ENCODE measurements around the gene GRM1. TPM values are rescaled to one million over a fixed set of nuclear protein-coding genes. Genes with fewer than 3 reads are reported as not detected.
A peak's percentile ranks its signal among the peaks of the same experiment; 100 is the strongest.
"Not testable (repeated sequence)": the region's sequence is repeated elsewhere in the genome, so short reads cannot be mapped to it uniquely, and the experiment has no call there.

Gene GRM1
- total RNA-seq, 6 donors from 2014 or later: 0.10 TPM; not detected in 5

DNA sequence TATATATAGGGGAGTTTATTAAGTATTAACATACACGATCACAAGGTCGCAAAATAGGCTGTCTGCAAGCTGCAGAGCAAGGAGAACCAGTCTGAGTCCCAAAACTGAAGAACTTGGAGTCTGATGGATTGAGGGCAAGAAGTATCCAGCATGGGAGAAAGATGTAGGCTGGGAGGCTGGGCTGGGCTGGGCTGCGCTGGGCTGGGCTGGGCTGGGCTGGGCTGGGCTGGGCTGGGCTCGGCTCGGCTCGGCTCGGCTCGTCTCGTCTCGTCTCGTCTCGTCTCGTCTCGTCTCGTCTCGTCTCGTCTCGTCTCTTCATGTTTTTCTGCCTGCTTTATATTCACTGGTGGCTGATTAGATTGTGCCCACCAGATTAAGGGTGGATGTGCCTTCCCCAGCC is 238.6 kb downstream of the GRM1 start:
- ATAC-seq (ENCODE audit: low FRiP score in 2 of 2) (no peak), DNase-seq (peak in 1 of 2 donors; percentile 8)
- no peak overlapping the region for H3K4me3 ChIP-seq
- no peaks in the 10 kb centered on the region for H3K4me1 ChIP-seq
- 84 to 86% methylated on average over 18 of the region's 18 CpGs for WGBS, 2 donors
- H3K36me3 ChIP-seq: no peaks in the 10 kb centered on the region
- TF ChIP-seq POLR2AphosphoS5 (IDR thresholded peaks at IDR 0.05): no peak
- no peak for TF ChIP-seq POLR2A (IDR thresholded peaks at IDR 0.05)
- TF ChIP-seq, protein P1, sequence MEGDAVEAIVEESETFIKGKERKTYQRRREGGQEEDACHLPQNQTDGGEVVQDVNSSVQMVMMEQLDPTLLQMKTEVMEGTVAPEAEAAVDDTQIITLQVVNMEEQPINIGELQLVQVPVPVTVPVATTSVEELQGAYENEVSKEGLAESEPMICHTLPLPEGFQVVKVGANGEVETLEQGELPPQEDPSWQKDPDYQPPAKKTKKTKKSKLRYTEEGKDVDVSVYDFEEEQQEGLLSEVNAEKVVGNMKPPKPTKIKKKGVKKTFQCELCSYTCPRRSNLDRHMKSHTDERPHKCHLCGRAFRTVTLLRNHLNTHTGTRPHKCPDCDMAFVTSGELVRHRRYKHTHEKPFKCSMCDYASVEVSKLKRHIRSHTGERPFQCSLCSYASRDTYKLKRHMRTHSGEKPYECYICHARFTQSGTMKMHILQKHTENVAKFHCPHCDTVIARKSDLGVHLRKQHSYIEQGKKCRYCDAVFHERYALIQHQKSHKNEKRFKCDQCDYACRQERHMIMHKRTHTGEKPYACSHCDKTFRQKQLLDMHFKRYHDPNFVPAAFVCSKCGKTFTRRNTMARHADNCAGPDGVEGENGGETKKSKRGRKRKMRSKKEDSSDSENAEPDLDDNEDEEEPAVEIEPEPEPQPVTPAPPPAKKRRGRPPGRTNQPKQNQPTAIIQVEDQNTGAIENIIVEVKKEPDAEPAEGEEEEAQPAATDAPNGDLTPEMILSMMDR (IDR thresholded peaks at IDR 0.05): no peak
- H3K27ac ChIP-seq: no peak overlapping the region
- no peaks in the 10 kb centered on the region for H3K27me3 ChIP-seq
- no peaks in the 10 kb centered on the region for H3K9me3 ChIP-seq

DNA sequence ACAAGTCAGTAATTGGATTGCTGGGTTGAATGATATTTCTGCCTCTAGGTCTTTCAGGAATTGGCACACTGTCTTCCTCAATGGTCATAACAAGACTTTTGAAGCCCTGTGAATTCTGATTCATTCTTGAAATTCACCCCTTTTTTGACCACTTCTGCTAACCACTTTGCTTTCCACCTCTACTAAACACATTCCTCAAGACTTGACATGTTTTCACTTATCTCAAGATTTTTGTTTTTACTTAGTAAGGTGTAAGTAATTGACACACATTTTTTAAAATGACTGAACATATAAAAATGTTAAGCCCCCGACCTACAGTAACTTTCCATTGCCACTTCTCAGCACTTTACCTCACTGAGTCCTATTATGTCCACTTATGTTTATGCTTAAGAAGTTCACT is 239.1 kb downstream of the GRM1 start:
- H3K27me3 ChIP-seq: no peaks in the 10 kb centered on the region
- H3K4me1 ChIP-seq: no peaks in the 10 kb centered on the region
- no peaks in the 10 kb centered on the region for H3K36me3 ChIP-seq
- ATAC-seq (ENCODE audit: low FRiP score in 2 of 2): no peak
- no peaks in the 10 kb centered on the region for H3K9me3 ChIP-seq
- DNase-seq: no peak
- no peak overlapping the region for H3K4me3 ChIP-seq
- TF ChIP-seq EP300 (IDR thresholded peaks at IDR 0.05) (no peak), POLR2AphosphoS5 (IDR thresholded peaks at IDR 0.05) (no peak), POLR2A (IDR thresholded peaks at IDR 0.05) (no peak)
- TF ChIP-seq, protein P1 (IDR thresholded peaks at IDR 0.05): no peak
- 48 to 55% methylated on average over 1 of the region's 1 CpG for WGBS, 2 donors
- no peak overlapping the region for H3K27ac ChIP-seq

DNA sequence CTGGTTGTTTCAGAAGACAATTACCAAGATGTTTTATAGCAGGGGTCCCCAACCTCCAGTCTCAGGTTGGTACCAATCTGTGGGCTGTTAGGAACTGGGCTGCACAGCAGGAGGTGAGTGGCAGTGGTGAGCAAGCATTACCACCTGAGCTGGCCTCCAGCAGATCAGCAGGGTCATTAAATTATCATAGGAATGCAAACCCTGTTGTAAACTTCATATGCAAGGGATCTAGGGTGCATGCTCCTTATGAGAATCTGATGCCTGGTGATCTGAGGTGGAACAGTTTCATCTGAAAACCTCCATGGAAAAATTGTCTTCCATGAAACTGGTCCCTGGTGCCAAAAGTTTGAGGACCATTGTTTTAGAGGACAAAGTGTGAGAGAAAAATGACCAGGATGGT is 240.6 kb downstream of the GRM1 start:
- TF ChIP-seq EP300 (IDR thresholded peaks at IDR 0.05) (no peak), POLR2A (IDR thresholded peaks at IDR 0.05) (no peak), POLR2AphosphoS5 (IDR thresholded peaks at IDR 0.05) (no peak)
- TF ChIP-seq, protein P1 (IDR thresholded peaks at IDR 0.05): no peak
- no peak for DNase-seq
- Histone ChIP-seq H3K27me3 (no peaks in the 10 kb centered on the region), H3K27ac (no peak overlapping the region), H3K36me3 (no peaks in the 10 kb centered on the region), H3K4me1 (no peaks in the 10 kb centered on the region), H3K4me3 (no peak overlapping the region), H3K9me3 (no peaks in the 10 kb centered on the region)
- no peak for ATAC-seq (ENCODE audit: low FRiP score in 2 of 2)

DNA sequence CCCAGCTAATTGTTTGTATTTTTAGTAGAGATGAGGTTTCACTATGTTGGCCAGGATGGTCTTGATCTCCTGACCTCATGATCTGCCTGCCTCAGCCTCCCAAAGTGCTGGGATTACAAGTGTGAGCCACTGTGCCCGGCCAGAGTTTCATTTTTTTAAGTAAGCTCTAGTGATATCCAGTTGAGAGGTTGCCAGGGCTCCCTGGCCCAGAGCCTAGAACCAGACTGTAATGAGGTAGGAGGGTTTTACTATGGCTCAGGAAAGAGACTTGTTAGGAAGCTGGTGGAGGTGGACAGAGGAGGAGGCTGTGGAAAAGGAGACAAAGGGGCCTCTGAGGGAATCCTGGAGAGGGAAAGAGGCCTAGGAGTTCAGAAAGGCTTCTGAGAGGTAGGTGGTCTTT is 242.3 kb downstream of the GRM1 start:
- 29 to 38% methylated on average over 1 of the region's 1 CpG for WGBS, 2 donors
- not testable (repeated sequence) for H3K27ac ChIP-seq, H3K9me3 ChIP-seq, H3K36me3 ChIP-seq, H3K27me3 ChIP-seq, H3K4me3 ChIP-seq, H3K4me1 ChIP-seq
- peak in 1 of 2 donors; percentile 29 for DNase-seq
- ATAC-seq (ENCODE audit: low FRiP score in 2 of 2): peak in 1 of 2 donors; percentile 61

DNA sequence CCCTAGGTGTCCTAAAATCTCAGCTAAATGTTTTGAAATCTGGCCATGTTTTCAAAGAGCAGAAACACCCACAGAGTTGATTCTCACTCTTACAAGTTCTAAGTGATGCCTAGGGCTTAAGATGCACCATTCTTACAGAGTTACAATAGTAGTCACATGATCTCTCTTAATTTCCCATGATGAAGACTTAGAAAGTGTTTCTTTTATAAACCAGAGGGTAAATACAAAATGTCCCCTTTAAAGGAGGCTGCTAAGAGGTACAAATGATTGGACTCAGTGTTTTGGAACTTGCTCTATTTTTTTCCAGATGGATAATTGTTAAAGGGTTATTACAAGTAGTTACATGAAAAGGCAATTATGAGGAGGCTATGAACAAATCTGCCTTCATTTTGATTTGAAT is 244.6 kb downstream of the GRM1 start:
- Histone ChIP-seq H3K4me3 (no peak overlapping the region), H3K4me1 (no peaks in the 10 kb centered on the region), H3K27ac (no peak overlapping the region), H3K27me3 (no peaks in the 10 kb centered on the region), H3K9me3 (no peaks in the 10 kb centered on the region), H3K36me3 (no peaks in the 10 kb centered on the region)
- TF ChIP-seq POLR2A (IDR thresholded peaks at IDR 0.05) (no peak), EP300 (IDR thresholded peaks at IDR 0.05) (no peak), POLR2AphosphoS5 (IDR thresholded peaks at IDR 0.05) (no peak)
- TF ChIP-seq, protein P1 (IDR thresholded peaks at IDR 0.05): no peak
- DNase-seq (no peak), ATAC-seq (ENCODE audit: low FRiP score in 2 of 2) (no peak)
